Kidney (tissue), 14 donors: ENCODE results near the gene CAMK2B. TPM values are rescaled to one million over a fixed set of nuclear protein-coding genes. Genes with fewer than 3 reads are reported as not detected.
A peak's percentile ranks its signal among the peaks of the same experiment; 100 is the strongest.

Source experiments
- DNase-seq, 5 donors: peaks; one replicate each; pipeline ENCODE4 v3.0.0-alpha.2; 2013 to 2020
- FAIRE-seq: peaks from 2 replicates; lab custom pipeline; 2012; peaks lifted over from hg19 to GRCh38; lab: Jason Lieb, UNC
- H3K27ac ChIP-seq, 2 donors: one replicate each; pipeline ENCODE4 v1.7.0; 2013; ENCODE audit warnings: low read depth in 2 of 2, low read length in 2 of 2, inconsistent platforms in 1 of 2
- H3K27me3 ChIP-seq: one replicate; pipeline ENCODE4 v1.7.1; 2013; ENCODE audit warnings: low read length, inconsistent platforms; ENCODE audit not compliant: control insufficient read depth, insufficient read depth
- H3K36me3 ChIP-seq, 3 donors: one replicate each; pipeline versions ENCODE4 v1.7.0 to v1.7.1; 2013; ENCODE audit warnings: low read length in 3 of 3, control low read depth in 1 of 3, inconsistent platforms in 1 of 3; ENCODE audit not compliant: insufficient read depth in 3 of 3, control insufficient read depth in 2 of 3
- H3K4me1 ChIP-seq, 3 donors: one replicate each; pipeline versions ENCODE4 v1.7.0 to v1.7.1; 2013; ENCODE audit warnings: low read length in 3 of 3, inconsistent platforms in 1 of 3, low read depth in 1 of 3; ENCODE audit not compliant: control insufficient read depth in 2 of 3, insufficient read depth in 2 of 3
- H3K4me3 ChIP-seq, 3 donors: one replicate each; pipeline versions ENCODE4 v1.7.0 to v1.8.1; 2013; ENCODE audit warnings: low read length in 3 of 3, control low read depth in 1 of 3, inconsistent platforms in 1 of 3
- H3K9ac ChIP-seq, 3 donors: one replicate each; pipeline versions ENCODE4 v1.7.0 to v1.7.1; 2013; ENCODE audit warnings: low read length in 3 of 3, control low read depth in 1 of 3, inconsistent platforms in 1 of 3
- H3K9me3 ChIP-seq, 3 donors: one replicate each; pipeline versions ENCODE4 v1.7.0 to v1.7.1; 2013; ENCODE audit warnings: low read length in 3 of 3, control low read depth in 1 of 3, inconsistent platforms in 1 of 3; ENCODE audit not compliant: control insufficient read depth in 2 of 3, insufficient read depth in 1 of 3
- CTCF ChIP-seq: IDR thresholded peaks from 3 replicates; pipeline ENCODE4 v1.5.1; 2012; ENCODE audit warnings: mild to moderate bottlenecking, moderate library complexity, borderline replicate concordance; ENCODE audit not compliant: insufficient read depth; ENCODE audit errors: extremely low read depth
- intact Hi-C: fragments of 100-400 bp; cut with DNase I; formaldehyde crosslinking; loops from one replicate; pipeline ENCODE4 v1.11.1; 2022
- polyA plus RNA-seq: library from polyadenylated mRNA; stranded (reverse); fragments of 350-450 nt; fragmentation: Illumina TruSeq; extraction: RNeasy Lipid Tissue Mini Kit (QIAGEN cat#74804); gene quantifications from one replicate; pipeline ENCODE4 v1.2.3, GENCODE V29; 2014; ENCODE audit warnings: low read depth, low replicate concordance; ENCODE audit not compliant: insufficient read depth
- total RNA-seq: library from RNA; stranded (reverse); fragmentation: NEBNext Ultra II Directional; extraction: Animal tissue kit (Norgen Biotek cat#: 25700); gene quantifications from one replicate; pipeline ENCODE4 v1.2.1, GENCODE V29; 2021
- donor health status: control.
- donor health status: control.
- donor health status: control.
- donor health status: control.
- donor health status: control.
- donor health status: DM: yes; HTN: yes; CAD: no.
- donor health status: Normal renal cell carcinoma (clear cell type).

Gene CAMK2B
- total and polyA plus RNA-seq, 2 donors from 2014 or later = 1.1 to 3.2 TPM

GRCh38 chr7:44335184-44335583 is 9.8 kb upstream of the CAMK2B start:
- peaks cover 0 to 2% (median 0%) of the 10 kb centered on the region in 3 donors for H3K4me1 ChIP-seq
- H3K36me3 ChIP-seq = no peaks in the 10 kb centered on the region
- FAIRE-seq = no peak
- intact Hi-C loops = no loop called here
- no peaks in the 10 kb centered on the region for H3K27me3 ChIP-seq
- TF ChIP-seq CTCF = no peak
- no peaks in the 10 kb centered on the region for H3K9me3 ChIP-seq
- DNase-seq = no peak
- H3K9ac ChIP-seq = no peak overlapping the region
- H3K4me3 ChIP-seq = no peak overlapping the region
- no peak overlapping the region for H3K27ac ChIP-seq

- no peaks in the 10 kb centered on the region for H3K27me3 ChIP-seq
- H3K9ac ChIP-seq = no peak overlapping the region
- intact Hi-C loops = no loop called here
- TF ChIP-seq CTCF = no peak
- no peaks in the 10 kb centered on the region for H3K36me3 ChIP-seq
- FAIRE-seq (no peak), DNase-seq (peak in 1 of 5 donors; percentile 30)
- no peak overlapping the region for H3K27ac ChIP-seq
- no peaks in the 10 kb centered on the region for H3K9me3 ChIP-seq
- H3K4me1 ChIP-seq = peaks cover 0 to 2% (median 0%) of the 10 kb centered on the region in 3 donors
- H3K4me3 ChIP-seq = no peak overlapping the region
Observed at GRCh38 chr7:44334734-44335097, 9.3 kb upstream of the CAMK2B start.

GRCh38 chr7:44333911-44334733 is 8.7 kb upstream of the CAMK2B start:
- no peak overlapping the region for H3K27ac ChIP-seq

More at GRCh38 chr7:44333911-44334733, 8.7 kb upstream of the CAMK2B start:
- Histone ChIP-seq H3K4me3 (no peak overlapping the region), H3K9ac (no peak overlapping the region), H3K4me1 (peaks cover 0 to 2% (median 0%) of the 10 kb centered on the region in 3 donors), H3K36me3 (no peaks in the 10 kb centered on the region), H3K27me3 (no peaks in the 10 kb centered on the region), H3K9me3 (no peaks in the 10 kb centered on the region)
- no peak for FAIRE-seq
- intact Hi-C loops = no loop called here
- TF ChIP-seq CTCF = no peak
- DNase-seq = peak in 3 of 5 donors; percentile 17 to 35 (median 26)
